ENCODE data around the gene LIPA. TPM values are rescaled to one million over a fixed set of nuclear protein-coding genes. Genes with fewer than 3 reads are reported as not detected.

LIPA gene
- total and polyA plus RNA-seq, 2 of the 4 experiments (the other 2 are of a cell fraction), result 23.1 to 31.9 TPM

GRCh38 chr10:89183571-89183970 lies 68.0 kb downstream of the LIPA start:
- peak; percentile 94 for ATAC-seq (ENCODE audit: low read depth)
- Histone ChIP-seq H2BK5ac (ENCODE audit: low read depth, low read length, poor library complexity, severe bottlenecking) (peak overlapping the region; percentile 21), H2BK15ac (ENCODE audit: low read depth, low read length) (0 out of 3 replicates have a peak overlapping the region, but pooled peaks have one; percentile 6), H4K20me1 (ENCODE audit: insufficient read depth, low read length) (peaks cover 3% of the 10 kb centered on the region; the same call in 1 of the 2 replicates), H4K91ac (ENCODE audit: insufficient read depth, low read depth, low read length) (0 out of 2 replicates have a peak overlapping the region, but pooled peaks have one; percentile 13), H3K9me1 (ENCODE audit: insufficient read depth, low read length) (peaks cover 4% of the 10 kb centered on the region), H2AK9ac (replicated peaks; ENCODE audit: low read depth, low read length, poor library complexity) (no peak overlapping the region), H2AK5ac (ENCODE audit: low read depth, low read length) (peak overlapping the region; percentile 3; the same call in 1 of the 2 replicates), H3K9ac (ENCODE audit: low read depth, low read length) (no peak overlapping the region), H3K36me3 (ENCODE audit: control insufficient read depth, insufficient read depth, low read length) (no peaks in the 10 kb centered on the region), H3K4me2 (ENCODE audit: low read depth, low read length) (no peak overlapping the region; the same call in 1 of the 2 replicates), H3K18ac (ENCODE audit: low read depth, low read length) (peak overlapping the region; percentile 36), H2BK120ac (ENCODE audit: low read depth, low read length) (peak overlapping the region; percentile 21), H3K4me3 (ENCODE audit: insufficient read depth, low read depth, low read length) (no peak overlapping the region), H2AFZ (replicated peaks; ENCODE audit: low read length, poor library complexity) (no peak overlapping the region), H3K27me3 (ENCODE audit: control insufficient read depth, insufficient read depth, low read length) (no peaks in the 10 kb centered on the region; the same call in 1 of the 2 replicates), H3K14ac (replicated peaks; ENCODE audit: low read depth, low read length) (0 out of 2 replicates have a peak overlapping the region, but pooled peaks have one; percentile 3), H4K8ac (ENCODE audit: low read depth in 2 of 2, low read length in 2 of 2) (peak overlapping the region in 1 of 2 experiments; percentile 6; a peak in 1 of 4 replicates), H3K9me3 (ENCODE audit: control insufficient read depth, insufficient read depth, low read length) (peaks cover 5% of the 10 kb centered on the region), H3K79me1 (ENCODE audit: low read depth in 1 of 2, low read length in 2 of 2) (no peaks in the 10 kb centered on the region), H3K27ac (ENCODE audit: insufficient read depth, low read length) (peak overlapping the region; percentile 33; the same call in 1 of the 2 replicates), H3K56ac (ENCODE audit: extremely low read depth, insufficient read depth, low read length) (peak overlapping the region; percentile 13; the same call in 1 of the 2 replicates), H3K4ac (ENCODE audit: low read depth, low read length) (0 out of 2 replicates have a peak overlapping the region, but pooled peaks have one; percentile 14), H2BK20ac (ENCODE audit: low read depth, low read length) (peak overlapping the region; percentile 54; the same call in 1 of the 2 replicates), H4K5ac (ENCODE audit: low read depth, low read length) (peak overlapping the region; percentile 52), H3K4me1 (ENCODE audit: control insufficient read depth, insufficient read depth, low read length) (peaks cover 9% of the 10 kb centered on the region), H3K23ac (ENCODE audit: low read depth, low read length) (no peak overlapping the region)
- CTCF ChIA-PET, result interaction anchor here (0.6 kb wide), 1 partner anchor 499 kb away, joined by 7 read pairs; no protein-coding TSS in a partner anchor
- TF ChIP-seq FOS (IDR thresholded peaks at IDR 0.05; ENCODE audit: low read depth, low read length) (peak; percentile 6; the same call in 1 of the 2 replicates), CHD1 (IDR thresholded peaks at IDR 0.05; ENCODE audit: low read depth, low read length) (no peak), MXI1 (IDR thresholded peaks at IDR 0.05; ENCODE audit: borderline replicate concordance, low read depth, low read length) (no peak)
- dilution Hi-C loops (cut with HindIII; ENCODE audit: low sequenced_read_pairs, unreplicated experiment), result no loop called here
- peak; percentile 77 for DNase-seq
- POLR2A ChIA-PET (ENCODE audit: unreplicated experiment), result no interaction called here
- BruUV-seq (replicated peaks), result no TSS peak
- intact Hi-C loops (cut with micrococcal nuclease), result no loop called here
- in situ Hi-C loops (cut with MboI; ENCODE audit: low sequenced_read_pairs), result no loop called here

Measured in IMR-90 (cell line).